Stimulated activated CD4-positive, alpha-beta T cell treated with anti-CD3 and anti-CD28 coated beads, Interleukin-1b, Interleukin-23, amount 100 ng/mL, for 1 hour (primary cell): Measurements from ENCODE around the gene SLC29A1.
"Not testable (repeated sequence)": the region's sequence is repeated elsewhere in the genome, so short reads cannot be mapped to it uniquely, and the experiment has no call there.

Source experiments
- DNase-seq, 2 donors: peaks; one replicate each; pipeline ENCODE4 v3.0.0-alpha.2; 2020; ENCODE audit warnings: low read depth in 2 of 2

SLC29A1 gene

GRCh38 chr6:44194326-44194725 lies 29.1 kb upstream of the SLC29A1 start:
- DNase-seq = no peak

- not testable (repeated sequence) for DNase-seq
Observed at GRCh38 chr6:44196351-44196750, 27.0 kb upstream of the SLC29A1 start.

DNA sequence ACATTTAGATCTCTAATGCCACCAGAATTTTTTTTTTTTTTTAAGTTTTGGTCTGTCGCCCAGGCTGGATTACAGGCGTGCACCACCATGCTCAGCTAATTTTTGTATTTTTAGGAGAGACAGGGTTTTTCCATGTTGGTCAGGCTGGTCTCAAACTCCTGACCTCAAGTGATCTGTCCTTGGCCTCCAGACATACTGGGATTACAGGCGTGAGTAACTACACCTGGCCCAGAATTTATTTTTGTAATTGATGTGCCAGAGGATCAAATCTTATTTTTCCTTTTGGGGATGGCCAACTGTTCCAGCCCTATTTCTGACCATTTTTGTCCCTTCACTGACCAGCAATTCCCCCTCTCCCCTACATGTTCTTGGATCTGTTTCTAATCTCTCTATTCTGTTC lies 24.7 kb upstream of the SLC29A1 start:
- DNase-seq = no peak

- DNase-seq = no peak
Observed at GRCh38 chr6:44199883-44200282, 23.5 kb upstream of the SLC29A1 start.

- no peak for DNase-seq
Observed at GRCh38 chr6:44201200-44201599, 22.2 kb upstream of the SLC29A1 start.

DNA sequence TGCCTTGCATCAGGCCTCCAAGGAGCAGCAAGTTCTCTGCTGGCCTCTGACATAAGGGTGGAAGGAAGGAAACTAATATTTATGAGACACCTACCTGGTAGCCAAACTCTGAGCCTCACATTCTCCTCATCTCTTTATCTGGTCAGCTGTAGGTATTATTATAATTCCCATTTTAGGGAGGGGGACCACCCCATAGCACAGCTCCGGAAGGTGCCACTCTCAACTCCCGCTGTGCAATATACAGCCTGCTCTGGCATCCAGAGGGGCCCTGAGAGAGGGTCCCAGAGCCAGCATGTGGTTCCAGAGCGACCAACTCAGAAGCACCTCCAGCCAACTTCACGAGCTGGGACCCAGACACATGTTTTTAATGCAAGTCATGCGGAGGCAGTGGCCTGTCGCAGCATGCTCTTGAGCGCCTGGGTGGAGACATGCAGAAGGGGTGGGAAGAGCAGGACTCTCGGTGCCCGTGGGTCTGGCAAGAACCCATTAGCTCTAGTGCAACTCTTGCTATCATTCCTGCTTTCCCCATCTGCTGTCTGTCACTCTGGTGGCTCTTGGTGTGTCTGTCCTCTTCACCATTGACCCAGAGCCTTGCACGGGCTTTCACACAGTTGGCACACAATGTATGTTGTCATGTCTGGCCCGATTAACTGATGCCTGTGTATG lies 21.6 kb upstream of the SLC29A1 start:
- DNase-seq = no peak

GRCh38 chr6:44202332-44202971 lies 20.9 kb upstream of the SLC29A1 start:
- DNase-seq = no peak

- DNase-seq = no peak
Observed at GRCh38 chr6:44202972-44203750, 20.2 kb upstream of the SLC29A1 start.

GRCh38 chr6:44203955-44204354 lies 19.4 kb upstream of the SLC29A1 start:
- no peak for DNase-seq

- no peak for DNase-seq
Observed at GRCh38 chr6:44207966-44208365, 15.4 kb upstream of the SLC29A1 start.

DNA sequence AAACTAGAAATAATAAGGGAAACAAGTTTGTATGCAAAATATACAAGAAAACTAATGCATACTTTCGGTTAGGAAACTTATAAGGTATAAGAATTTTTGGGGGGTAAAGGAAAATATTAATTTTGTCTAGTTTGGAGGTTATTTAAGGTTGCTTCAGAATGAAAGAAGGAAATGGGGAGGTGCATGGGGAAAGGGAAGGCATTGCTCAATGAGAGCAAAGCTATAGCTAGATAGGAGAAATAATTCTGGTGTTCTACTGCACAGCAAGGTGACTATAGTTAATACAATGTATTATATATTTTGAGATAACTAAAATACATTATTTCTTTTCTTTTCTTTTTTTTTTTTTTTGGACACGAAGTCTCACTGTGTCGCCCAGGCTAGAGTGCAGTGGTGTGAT lies 12.1 kb upstream of the SLC29A1 start:
- DNase-seq = no peak

DNA sequence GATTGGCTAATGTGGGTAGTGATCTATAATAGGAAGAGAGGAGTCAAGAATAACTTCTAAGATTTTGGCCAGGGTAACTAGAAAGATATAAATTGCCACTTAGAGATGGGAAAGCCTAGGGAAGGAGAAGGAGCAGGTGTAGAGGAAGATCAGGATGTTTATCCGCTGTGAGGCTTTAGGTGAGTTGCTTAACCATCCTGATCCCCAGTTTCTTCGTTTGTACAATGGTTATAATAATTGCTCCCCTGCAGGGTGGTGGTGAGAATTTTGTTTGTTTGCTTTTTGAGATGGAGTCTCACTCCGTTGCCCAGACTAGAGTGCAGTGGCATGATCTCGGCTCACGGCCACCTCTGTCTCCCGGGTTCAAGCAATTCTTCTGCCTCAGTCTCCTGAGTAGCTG lies 9.1 kb upstream of the SLC29A1 start:
- DNase-seq = no peak

- DNase-seq = no peak
Observed at GRCh38 chr6:44216677-44217331, 6.6 kb upstream of the SLC29A1 start, which contains the start of gene MYMX. TSS of gene MYMX (plus strand) at chr6:44216926. CDS start at chr6:44217472, 546 bp downstream.

GRCh38 chr6:44217332-44218143 lies 5.9 kb upstream of the SLC29A1 start:
- no peak for DNase-seq

GRCh38 chr6:44219053-44219814 lies 4.2 kb upstream of the SLC29A1 start:
- DNase-seq = no peak

DNA sequence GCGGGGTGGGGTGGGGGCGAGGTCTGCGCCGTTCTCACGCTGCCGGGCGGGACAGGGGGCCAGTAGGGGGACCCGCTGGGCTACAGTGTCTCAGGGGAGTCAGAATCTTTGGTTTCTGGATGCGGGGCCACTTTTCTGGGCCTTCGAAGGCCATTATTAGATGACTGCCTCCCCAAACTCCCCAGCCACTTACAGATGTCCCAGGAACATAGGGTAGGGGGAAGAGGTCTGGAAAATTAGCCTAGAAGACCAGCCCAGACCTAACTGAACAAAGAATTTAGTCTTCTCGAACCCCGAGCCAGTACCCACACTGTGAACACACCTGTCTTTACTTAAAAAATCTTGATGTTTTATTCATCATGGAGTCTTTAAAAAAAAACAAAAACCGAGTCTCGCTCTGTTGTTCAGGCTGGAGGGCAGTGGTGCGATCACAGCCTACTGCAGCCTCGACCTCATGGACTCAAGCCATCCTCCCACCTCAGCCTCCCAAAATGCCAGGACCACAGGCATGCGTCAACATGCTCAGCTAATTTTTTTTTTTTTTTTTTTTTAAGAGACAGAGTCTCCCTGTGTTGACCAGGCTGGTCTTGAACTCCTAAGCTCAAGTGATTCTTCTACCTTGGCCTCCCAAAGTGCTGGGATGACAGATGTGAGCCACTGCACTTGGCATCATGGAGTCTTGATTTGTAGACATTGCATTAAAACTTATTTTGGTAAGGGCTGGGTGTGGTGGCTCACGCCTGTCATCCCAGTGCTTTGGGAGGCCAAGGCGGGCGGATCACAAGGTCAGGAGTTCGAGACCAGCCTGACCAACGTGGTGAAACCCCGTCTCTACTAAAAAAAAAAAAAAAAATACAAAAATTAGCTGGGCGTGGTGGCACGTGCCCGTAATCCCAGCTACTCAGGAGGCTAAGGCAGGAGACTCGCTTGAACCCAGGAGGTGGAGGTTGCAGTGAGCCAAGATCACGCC lies 3.3 kb upstream of the SLC29A1 start:
- no peak for DNase-seq

DNA sequence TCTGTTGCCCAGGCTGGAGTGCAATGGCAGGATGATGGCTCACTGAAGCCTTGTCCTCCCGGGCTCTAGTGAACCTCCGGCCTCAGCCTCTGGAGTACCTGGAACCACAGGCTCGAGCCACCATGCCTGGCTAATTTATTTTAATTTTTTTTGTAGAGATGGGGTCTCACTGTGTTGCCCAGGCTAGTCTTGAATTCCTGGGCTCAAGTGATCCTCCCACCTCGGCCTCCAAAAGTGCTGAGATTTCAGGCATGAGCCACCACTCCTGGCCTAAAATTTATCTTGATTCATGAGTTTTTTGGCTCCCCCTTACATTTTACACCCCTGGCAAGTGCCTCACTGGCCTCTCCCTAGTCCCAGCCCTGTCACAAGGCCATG lies 2.5 kb upstream of the SLC29A1 start:
- DNase-seq = no peak

GRCh38 chr6:44221291-44221960 lies 2.0 kb upstream of the SLC29A1 start:
- DNase-seq = peak; percentile 40 to 46

GRCh38 chr6:44221961-44222335 lies 1.4 kb upstream of the SLC29A1 start:
- DNase-seq = no peak
